HG02798 (cell line): ENCODE results near the gene L3MBTL1.
"Not testable (repeated sequence)": the region's sequence is repeated elsewhere in the genome, so short reads cannot be mapped to it uniquely, and the experiment has no call there.

Source experiments
- ATAC-seq: cut with Tn5 transposase; IDR thresholded peaks from one replicate; pipeline ENCODE4 v1.9.1; 2021; ENCODE audit warnings: mild to moderate bottlenecking; ENCODE audit not compliant: unreplicated experiment, poor library complexity

Gene L3MBTL1

DNA sequence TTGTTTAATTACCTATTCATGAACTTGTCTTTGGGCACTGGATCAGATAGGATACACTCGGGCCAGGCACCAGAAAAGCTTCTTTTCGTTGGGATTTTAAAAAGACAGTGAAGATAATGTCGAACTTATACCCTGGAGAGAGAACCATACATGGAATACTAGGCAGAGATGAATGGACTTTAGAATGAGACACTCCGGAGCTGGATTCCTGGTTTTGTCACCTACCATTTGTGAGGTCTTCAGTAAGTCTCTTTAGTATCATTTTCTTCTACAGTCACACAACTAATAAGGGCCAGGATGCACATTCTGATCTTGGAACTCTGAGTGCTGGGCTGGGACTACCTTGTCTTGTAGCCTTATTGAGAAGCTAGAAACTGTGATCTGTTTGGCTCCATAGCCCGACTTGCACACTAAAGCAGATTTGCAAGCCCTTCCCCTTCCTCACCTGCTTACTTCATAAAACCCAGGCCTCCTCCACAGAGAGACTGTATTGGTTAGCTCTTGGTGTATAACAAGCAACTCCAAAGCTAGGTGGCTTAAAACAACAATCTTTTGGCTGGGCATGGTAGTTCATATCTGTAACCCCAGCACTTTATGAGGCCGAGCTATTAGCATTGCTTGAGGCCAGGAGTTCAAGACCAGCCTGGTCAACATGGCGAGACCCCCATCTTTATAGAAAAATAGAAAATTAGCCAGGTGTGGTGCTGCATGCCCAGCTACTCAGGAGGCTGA, 75.8 kb downstream of the L3MBTL1 start:
- ATAC-seq, result no peak

DNA sequence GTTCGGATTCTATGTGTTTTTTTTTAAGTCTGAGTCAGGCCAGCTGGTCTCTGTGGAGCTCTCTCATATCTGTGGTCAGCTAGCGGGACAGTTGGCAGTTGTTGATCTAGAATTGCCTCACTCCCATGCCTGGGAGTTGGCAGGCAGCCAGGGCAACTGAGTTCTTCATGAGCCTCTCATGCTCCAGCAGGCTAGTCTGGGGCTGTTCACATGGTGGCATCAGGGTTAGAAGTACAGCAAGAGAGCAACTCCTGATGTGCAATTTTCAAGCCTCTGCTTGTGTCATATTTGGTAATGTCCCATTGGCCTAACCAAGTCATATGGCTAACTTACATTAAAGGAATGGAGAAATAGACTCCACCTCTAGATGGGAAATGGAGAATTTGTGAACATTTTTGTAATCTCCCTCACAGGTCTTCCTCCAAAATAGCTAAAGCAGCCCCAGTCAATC, 76.5 kb downstream of the L3MBTL1 start:
- ATAC-seq, result no peak

DNA sequence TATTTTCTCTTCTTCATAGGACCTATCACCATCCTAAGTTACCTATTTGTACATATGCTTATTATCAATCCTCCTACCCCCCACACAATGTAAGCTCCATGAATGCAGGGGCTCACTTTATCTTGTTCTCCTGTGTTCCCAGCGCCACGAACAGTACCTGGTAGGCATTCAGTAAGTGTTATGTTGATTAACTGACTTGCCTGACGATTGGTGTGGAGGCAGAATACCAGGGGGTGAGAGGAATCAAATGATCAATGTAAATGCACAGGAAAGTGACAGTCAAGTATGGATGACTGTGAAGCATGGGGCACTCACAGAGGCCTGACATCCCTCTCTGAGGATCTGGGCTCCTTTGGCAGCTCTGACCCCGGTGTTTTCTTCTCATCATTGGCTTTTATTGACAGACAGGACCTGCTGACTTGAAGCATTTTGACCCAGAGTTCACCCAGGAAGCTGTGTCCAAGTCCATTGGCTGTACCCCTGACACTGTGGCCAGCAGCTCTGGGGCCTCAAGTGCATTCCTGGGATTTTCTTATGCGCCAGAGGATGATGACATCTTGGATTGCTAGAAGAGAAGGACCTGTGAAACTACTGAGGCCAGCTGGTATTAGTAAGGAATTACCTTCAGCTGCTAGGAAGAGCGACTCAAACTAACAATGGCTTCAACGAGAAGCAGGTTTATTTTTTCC, 77.1 kb downstream of the L3MBTL1 start:
- ATAC-seq, result no peak

DNA sequence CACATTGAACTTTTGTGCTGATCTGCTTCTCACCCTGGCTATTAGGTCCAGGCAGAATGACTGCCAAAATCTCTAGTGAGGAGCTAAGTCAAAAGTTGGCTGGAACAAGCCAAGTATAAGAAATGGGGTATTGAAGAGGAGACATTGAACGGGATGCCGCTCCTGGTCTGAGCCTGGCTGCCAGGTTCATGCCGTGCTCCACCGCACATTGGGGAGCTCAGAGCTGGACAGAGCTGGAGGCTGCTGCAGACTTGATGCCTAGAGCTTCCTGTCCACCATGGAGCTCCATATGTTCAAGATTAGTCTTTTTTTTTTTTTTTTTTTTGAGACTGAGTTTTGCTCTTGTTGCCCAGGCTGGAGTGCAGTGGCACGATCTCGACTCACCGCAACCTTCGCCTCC, 79.1 kb downstream of the L3MBTL1 start:
- no peak for ATAC-seq

DNA sequence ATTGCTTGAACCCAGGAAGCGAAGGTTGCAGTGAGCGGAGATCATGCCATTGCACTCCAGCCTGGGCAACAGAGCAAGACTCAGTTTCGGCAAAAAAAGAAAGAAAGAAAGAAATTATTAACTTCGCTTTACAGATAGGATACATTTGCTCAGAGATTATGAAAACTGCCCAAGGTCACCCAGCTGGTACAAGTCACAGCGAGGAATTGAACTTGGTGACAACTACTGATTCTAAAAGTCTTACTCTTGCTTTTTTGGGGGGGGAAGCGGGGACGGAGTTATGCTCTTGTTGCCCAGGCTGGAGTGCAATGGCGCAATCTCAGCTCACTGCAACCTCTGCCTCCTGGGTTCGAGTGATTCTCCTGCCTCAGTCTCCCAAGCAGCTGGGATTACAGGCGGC, 81.0 kb downstream of the L3MBTL1 start:
- not testable (repeated sequence) for ATAC-seq

DNA sequence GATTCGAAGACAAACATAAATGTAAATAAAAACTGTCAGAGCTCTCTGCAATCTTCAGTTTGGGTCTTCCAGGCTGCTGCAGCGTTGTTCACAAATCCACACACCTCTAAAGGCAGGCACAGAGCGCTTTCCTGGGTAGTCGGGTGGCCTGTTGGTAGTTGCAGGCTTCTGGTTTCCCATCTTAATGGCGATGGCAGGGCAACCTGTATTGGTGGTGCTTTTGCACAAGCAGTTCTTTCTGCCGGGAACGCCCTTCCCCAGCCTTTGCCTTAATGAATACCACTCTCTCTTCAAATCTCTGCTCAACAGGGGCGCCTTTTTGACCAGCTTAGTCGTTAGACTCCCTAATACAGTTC, 82.5 kb downstream of the L3MBTL1 start:
- no peak for ATAC-seq

DNA sequence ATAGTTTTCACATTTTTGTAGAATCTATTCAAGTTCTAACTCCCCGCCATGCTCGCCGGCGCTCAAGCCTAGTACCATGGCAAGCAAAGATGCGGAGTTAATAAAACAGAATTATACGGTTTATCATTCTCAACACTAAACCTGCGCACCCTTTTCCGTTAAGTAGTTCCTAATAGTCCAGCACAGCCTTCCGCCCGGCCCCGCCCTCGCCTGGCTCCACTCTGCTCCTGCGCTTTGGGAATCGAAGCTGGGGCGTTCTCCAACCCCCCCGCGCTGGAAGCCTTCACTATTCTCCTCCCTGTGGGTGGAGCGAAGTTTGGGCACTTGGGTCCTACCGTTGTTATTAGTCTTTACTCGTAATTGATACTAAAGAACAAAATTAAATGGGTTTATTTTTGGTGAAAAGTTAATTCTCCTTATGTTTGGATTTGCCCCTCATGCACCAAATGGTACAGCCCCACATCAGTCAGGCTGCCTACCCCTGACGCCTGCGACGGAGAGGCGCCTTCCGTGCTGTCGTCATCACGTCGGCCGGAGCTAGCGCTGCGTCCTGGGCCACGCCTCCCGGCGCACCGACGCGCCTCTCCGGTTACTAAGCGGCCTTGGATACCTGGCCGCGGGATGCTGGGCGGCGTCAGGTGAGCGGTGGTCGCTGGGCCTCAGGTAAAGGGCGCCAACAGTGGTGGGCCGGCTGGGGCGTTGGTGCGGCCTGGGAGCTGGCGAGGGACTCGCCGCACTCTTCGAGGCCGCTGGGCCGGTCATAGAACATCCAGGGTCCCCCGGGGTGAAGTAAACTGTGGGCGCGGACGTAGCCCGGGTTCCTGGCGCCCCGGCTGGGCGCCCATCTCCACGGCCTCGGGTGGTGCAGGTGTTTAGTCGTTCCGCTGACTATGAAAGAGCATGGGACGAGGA, 83.2 kb downstream of the L3MBTL1 start, which contains the start of gene IFT52:
TSS of gene IFT52 (plus strand) at position 546 of the 912 bp plus-strand sequence. CDS start 3,762 bp downstream, outside the sequence.
- ATAC-seq, result peak; percentile 99
